Astrocyte (in vitro differentiated cells and primary cell): ENCODE results near the gene MOV10.

Source experiments
- EZH2 ChIP-seq: IDR thresholded peaks from 2 replicates; pipeline ENCODE4 v1.6.1; 2012; ENCODE audit warnings: mild to moderate bottlenecking, low read length, inconsistent platforms; ENCODE audit not compliant: insufficient read depth
- TF ChIP-seq, protein P1 (sequence below): IDR thresholded peaks from 2 replicates; pipeline ENCODE4 v1.5.1; 2011; ENCODE audit warnings: low read depth, mild to moderate bottlenecking, inconsistent platforms, low read length, moderate library complexity; ENCODE audit not compliant: insufficient read depth

DNA sequence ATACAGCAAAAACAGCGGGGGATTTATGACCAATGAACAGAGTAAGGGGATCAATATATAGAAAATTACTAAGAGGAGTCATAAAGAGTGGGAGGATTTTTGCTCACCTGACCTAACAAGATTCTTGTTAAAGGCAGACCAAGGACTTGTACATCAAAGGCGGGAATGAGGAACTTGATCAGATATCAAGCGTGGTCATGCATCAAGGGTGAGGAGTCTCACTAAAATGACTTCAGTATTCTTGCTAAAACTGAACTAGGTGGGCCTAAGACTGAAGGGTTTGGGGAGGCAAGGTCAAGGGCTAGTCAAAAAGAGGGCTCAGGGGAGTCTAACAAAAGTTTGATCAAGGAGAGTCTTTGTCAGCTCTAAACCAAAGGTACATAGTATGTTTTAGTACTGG is 2.1 kb downstream of the MOV10 start:
- no peak for TF ChIP-seq EZH2
- TF ChIP-seq, protein P1, sequence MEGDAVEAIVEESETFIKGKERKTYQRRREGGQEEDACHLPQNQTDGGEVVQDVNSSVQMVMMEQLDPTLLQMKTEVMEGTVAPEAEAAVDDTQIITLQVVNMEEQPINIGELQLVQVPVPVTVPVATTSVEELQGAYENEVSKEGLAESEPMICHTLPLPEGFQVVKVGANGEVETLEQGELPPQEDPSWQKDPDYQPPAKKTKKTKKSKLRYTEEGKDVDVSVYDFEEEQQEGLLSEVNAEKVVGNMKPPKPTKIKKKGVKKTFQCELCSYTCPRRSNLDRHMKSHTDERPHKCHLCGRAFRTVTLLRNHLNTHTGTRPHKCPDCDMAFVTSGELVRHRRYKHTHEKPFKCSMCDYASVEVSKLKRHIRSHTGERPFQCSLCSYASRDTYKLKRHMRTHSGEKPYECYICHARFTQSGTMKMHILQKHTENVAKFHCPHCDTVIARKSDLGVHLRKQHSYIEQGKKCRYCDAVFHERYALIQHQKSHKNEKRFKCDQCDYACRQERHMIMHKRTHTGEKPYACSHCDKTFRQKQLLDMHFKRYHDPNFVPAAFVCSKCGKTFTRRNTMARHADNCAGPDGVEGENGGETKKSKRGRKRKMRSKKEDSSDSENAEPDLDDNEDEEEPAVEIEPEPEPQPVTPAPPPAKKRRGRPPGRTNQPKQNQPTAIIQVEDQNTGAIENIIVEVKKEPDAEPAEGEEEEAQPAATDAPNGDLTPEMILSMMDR: no peak
